Measurements from ENCODE around the gene BABAM2.

The BABAM2 gene

DNA sequence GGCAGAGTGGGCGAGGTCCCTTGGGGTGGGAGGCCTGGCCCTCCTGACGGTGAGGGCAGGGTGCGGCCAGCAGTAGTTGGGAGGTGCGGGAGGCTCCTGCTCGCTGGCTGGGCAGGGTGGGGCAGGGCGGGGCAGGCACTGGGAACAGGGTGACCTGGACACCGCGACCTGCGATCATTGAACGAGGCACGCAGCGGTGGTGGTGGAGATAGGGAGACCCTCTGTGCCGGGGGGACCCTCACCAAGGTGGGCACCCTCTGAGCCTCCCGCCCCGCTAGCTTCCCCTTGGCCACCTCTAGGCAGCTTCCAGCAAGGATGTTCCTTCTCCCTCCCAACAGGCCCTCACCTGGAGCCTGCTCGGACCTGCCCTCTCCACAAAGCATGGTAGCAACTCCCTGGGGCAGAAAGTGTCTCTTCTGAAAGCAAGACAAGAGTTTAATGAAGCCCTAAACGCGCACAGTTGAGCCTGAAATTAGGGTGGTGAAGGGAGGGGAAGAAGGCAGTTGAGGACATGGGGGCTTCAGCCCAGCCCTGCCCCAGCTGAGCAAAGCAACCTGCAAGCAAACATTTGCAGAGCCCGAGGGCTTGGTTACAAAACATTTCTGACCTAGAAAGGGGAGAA lies 486.8 kb downstream of the BABAM2 start:
- DNase-seq (ENCODE audit: low read depth, low spot score): peak; percentile 27
- H3K27ac ChIP-seq: peak overlapping the region; percentile 96

DNA sequence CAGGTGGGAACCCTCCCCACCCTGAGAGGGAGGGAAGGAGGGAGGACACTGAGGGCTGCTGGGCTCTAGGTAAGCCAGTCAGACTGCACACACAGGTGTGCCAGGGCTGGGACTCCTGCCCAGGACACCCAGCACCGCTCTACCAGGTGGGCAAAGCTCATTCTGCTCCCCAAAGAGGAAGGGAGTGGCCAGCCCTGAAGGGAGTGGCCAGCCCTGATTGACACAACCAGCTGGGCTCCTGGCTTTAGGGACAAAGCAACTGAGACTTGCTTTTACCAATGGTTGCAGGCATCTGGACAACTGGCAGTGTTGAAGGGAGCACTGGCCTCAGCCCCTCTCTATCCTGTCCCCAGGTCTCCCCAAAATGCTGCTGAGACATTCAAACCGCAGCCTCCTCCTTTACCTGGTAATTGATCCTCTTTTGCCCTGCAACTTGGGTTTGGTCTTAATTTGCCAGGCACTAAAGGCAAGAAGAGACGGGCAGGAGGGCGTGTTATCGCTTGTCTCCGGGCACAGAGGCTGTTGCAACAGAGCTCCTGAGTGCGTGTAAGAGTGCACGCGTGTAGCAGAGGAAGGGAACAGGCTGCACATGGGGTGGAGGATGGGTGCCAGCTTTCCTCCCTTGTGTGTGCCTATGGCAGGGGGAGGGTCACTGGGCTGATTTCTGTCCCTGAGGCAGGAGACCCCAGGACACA lies 487.6 kb downstream of the BABAM2 start:
- DNase-seq (ENCODE audit: low read depth, low spot score): peak; percentile 77
- H3K27ac ChIP-seq: peak overlapping the region; percentile 96

DNA sequence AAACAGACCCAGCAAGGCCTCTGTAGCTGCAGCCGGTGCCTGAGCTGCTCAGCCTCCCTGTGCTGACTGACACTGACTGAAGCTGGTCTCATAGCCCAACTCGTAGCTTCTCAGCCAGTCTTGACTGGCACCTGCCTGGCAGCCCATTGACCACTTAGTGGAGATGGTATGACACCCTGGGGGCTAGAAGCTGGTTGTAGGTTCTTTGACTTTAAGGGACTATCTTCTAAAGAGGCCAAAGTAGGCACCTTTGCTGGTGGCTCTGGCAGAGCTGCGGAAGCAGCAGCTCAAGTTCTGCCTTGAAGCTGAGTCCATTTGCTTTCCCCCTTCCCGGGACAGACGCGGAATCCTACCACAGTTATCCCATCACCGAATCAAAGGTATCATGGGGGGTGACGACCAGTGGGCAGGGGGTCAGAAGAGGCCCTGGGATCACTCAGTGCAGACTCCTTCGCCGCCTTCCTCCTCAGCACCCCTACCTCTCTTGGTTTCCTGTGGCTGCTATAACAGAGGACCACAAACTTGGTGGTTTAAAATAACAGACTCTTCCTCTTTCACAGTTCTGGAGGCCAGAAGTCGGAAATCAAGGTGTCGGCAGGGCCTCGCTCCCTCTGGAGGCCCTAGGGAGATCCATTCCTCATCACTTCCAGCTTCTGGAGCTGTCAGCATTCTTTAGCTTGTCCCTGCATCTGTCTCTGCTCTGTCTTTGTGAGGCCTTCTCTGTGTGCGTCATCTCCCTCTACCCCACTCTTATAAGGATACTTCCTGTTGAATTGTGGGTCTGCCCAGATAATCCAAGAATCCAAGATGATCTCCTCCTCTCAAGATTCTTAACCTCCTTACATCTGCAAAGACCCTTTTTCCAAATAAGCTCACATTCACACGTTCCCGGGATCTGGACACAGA lies 488.4 kb downstream of the BABAM2 start:
- H3K27ac ChIP-seq: peak overlapping the region; percentile 96
- no peak for DNase-seq (ENCODE audit: low read depth, low spot score)

- no peak for DNase-seq (ENCODE audit: low read depth, low spot score)
- H3K27ac ChIP-seq: no peak overlapping the region
Measured at GRCh38 chr2:28380219-28380618, 489.7 kb downstream of the BABAM2 start.

DNA sequence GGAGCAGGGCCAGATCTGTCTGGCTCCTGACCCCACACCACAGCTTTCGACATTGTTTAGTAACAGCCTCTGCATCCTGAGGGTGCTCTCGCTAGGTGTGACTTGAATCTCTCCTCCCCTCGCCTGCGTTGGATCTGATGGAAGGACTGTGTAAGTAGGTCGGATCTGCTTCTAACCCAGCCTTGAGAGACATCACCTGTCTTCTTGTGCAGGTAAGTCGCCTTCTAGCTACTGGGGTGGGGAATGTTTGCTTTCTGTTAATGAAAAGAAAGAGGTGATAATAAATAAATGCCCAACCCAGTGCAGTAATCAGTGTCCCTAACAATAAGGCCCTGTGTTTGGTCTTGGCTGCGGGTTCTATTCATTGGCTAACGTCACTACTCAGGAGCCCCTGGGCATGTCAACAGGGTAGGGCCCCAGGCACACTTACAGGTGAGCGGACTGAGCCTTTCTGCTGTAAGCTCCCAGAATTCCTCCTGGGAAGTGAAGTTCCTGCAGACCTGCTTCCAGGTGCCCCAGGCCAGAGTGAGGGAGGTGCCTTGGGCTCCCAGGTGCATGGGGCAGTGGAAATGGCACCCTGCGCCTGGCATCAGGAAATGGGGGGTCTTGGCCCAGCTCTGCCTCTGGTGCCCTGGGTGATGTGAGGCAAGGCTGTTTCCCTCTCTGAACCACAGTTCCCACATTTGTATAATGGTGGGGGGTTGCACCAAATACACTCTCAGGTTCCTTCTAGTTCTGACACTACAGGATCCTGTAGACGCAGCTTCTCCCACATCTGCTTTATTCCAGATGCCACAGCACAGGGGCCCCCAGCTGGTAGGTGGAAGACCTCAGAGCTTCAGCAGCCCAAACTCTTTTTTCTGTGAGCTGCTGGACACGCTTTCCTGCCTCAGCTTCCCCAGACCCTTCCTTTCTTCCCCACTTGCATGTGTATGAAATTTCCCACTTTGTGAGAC lies 491.0 kb downstream of the BABAM2 start:
- H3K27ac ChIP-seq: no peak overlapping the region
- no peak for DNase-seq (ENCODE audit: low read depth, low spot score)

GRCh38 chr2:28382755-28383154 lies 492.2 kb downstream of the BABAM2 start:
- DNase-seq (ENCODE audit: low read depth, low spot score): no peak
- no peak overlapping the region for H3K27ac ChIP-seq

DNA sequence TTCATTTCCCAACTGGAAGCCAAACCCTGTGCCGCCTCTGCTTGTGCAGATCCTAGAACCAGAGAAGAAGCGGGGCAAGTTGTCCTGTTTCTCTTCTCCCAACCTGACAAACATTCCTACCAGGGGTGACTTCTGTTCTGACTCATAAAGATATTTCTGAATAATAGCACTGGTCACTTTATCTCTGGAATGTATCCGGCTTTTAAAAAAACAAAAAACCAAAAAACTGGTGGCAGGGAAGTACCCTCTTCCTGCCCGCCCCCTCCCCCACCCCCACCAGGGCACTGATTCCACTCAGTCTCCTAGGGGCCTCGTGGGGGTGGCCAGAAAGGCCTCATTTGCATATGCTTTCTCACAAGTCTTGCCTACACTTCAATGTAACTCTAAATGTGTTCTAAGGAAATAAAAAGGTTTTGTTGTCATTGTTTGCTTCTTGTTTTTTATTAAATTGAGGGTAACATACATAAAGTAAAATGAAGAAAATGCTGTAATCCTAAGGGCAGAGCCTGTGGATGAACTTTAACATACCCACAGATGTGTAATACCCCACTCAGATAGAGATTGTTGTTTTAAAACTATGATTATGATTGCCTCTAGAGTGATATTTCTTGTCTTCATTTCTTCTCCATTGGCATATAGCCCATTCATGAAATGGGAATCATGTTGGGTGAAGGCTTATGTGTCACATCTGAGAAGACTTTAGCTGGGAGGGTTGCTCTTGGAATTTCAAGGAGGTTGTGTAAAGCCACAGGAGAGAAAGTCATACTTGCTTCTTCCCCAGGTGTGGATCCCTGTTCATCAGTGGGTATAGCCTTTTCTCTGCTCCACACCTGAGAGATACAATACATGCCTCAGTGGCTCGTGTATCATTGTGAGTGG lies 496.8 kb downstream of the BABAM2 start:
- no peak for DNase-seq (ENCODE audit: low read depth, low spot score)
- H3K27ac ChIP-seq: peak overlapping the region; percentile 70
